ENCODE data around the gene SEC14L6. TPM values are rescaled to one million over a fixed set of nuclear protein-coding genes. Genes with fewer than 3 reads are reported as not detected.

Gene SEC14L6
- total RNA-seq, 4 donors from 2014 or later: 1.2 to 1.5 (median 1.4) TPM; not detected in 1

DNA sequence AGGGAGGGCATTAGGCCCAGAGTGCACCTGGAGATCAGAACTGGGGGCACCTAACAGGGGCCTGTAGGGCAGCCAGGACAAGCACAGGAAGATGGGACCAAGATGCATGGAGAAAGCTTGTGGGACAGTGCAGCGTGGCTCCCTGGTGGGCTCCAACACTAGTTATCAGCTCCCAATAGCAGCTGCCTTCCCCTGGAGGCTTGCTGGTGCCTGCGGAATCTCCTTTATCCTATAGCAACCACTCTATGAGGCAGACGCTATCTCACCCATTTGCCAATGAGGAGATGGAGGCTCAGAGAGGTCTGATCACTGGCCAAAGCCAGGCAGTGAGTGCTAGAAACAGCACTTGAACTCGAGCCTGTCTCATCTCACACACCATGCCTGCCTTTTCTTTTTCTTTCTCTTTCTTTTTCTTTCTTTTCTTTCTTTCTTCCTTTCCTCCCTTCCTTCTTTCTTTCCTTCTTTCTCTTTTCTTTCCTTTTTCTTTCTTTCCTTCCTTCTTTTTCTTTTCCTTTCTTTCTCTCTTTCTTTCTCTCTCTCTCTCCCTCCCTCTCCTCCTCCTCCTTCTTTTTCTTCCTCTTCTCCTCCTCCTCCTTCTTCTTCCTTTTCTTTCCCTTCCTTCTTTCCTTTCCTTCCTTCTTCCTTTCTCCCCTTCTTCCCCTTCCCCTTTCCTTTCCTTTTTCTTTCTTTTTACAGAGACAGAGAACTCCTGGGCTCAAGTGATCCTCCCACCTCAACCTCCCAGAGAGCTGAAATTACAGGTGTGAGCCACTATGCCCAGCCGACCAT, 25.0 kb downstream of the SEC14L6 start:
- Histone ChIP-seq H3K4me1 (no peaks in the 10 kb centered on the region), H3K4me3 (no peak overlapping the region), H3K36me3 (no peaks in the 10 kb centered on the region), H3K27ac (replicated peaks in 1 of 4) (no peak overlapping the region), H3K27me3 (peaks cover 0 to 23% (median 0%) of the 10 kb centered on the region in 4 donors), H3K9me3 (no peaks in the 10 kb centered on the region)
- intact Hi-C loops (cut with DNase I): no loop called here
- TF ChIP-seq POLR2A (IDR thresholded peaks at IDR 0.05; ENCODE audit: low read depth): no peak
- TF ChIP-seq, protein P1, sequence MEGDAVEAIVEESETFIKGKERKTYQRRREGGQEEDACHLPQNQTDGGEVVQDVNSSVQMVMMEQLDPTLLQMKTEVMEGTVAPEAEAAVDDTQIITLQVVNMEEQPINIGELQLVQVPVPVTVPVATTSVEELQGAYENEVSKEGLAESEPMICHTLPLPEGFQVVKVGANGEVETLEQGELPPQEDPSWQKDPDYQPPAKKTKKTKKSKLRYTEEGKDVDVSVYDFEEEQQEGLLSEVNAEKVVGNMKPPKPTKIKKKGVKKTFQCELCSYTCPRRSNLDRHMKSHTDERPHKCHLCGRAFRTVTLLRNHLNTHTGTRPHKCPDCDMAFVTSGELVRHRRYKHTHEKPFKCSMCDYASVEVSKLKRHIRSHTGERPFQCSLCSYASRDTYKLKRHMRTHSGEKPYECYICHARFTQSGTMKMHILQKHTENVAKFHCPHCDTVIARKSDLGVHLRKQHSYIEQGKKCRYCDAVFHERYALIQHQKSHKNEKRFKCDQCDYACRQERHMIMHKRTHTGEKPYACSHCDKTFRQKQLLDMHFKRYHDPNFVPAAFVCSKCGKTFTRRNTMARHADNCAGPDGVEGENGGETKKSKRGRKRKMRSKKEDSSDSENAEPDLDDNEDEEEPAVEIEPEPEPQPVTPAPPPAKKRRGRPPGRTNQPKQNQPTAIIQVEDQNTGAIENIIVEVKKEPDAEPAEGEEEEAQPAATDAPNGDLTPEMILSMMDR (IDR thresholded peaks at IDR 0.05): no peak
- no peak for DNase-seq (ENCODE audit: extremely low spot score)
- WGBS: 79% methylated on average over 5 of the region's 5 CpGs

DNA sequence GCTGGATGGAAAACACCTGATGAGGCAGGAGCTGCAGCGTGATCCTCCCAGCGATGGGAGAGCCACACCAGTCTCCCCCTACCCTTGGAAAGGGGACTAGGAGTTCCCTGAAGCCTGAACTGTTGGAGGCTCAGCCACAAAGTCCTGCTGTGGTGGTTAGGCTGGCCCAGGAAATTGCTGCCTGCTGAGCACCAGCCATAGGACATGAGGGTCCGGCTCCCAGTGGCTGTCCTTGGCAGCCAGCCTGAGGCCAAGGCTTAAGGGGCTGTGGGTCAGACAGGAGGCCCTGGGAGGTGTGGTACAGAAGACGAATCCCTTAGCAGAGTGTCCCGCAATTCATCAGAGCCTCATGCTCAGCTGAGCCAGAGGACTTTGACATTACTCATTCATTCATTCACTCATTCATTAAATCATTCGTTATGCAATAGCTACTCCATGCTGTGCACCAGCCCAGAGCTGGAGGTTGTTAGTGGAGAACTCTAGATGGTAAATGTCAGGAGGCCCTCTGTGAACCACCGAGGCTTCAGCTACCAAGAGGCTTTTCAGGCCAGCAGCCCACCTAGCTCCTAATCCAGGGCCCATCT, 26.6 kb downstream of the SEC14L6 start:
- 80% methylated on average over 6 of the region's 7 CpGs for WGBS
- TF ChIP-seq, protein P1 (IDR thresholded peaks at IDR 0.05): no peak
- no peak for TF ChIP-seq POLR2A (IDR thresholded peaks at IDR 0.05; ENCODE audit: low read depth)
- no peak for TF ChIP-seq EP300 (IDR thresholded peaks at IDR 0.05)
- TF ChIP-seq POLR2AphosphoS5 (IDR thresholded peaks at IDR 0.05): no peak
- Histone ChIP-seq H3K36me3 (no peaks in the 10 kb centered on the region), H3K4me1 (no peaks in the 10 kb centered on the region), H3K4me3 (no peak overlapping the region), H3K27ac (replicated peaks in 1 of 4) (no peak overlapping the region), H3K27me3 (peaks cover 0 to 19% (median 0%) of the 10 kb centered on the region in 4 donors), H3K9me3 (no peaks in the 10 kb centered on the region)
- intact Hi-C loops (cut with DNase I): no loop called here
- no peak for DNase-seq (ENCODE audit: extremely low spot score)

DNA sequence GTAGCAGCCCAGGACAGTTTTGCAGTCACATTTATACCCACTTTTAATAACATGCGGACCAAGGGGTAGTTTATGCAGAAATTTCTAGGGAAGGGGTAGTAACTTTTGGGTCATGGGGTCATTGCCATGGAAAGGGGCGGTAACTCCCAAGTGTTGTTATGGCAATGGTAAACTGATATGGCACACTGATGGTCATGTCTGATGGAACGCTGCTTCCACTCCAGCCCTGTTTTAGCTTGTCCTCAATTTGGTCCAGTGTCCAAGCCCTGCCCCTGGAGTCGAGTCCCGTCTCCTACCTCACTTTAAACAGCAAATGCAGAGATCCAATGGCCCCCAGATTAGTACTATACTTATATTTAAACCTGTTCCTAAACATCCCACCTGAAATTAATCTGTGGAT, 29.8 kb downstream of the SEC14L6 start:
- Histone ChIP-seq H3K27ac (replicated peaks in 1 of 4) (no peak overlapping the region), H3K4me3 (no peak overlapping the region), H3K9me3 (peaks cover 0 to 8% (median 0%) of the 10 kb centered on the region in 4 donors), H3K36me3 (no peaks in the 10 kb centered on the region), H3K27me3 (peaks cover 0 to 13% (median 0%) of the 10 kb centered on the region in 4 donors), H3K4me1 (no peaks in the 10 kb centered on the region)
- WGBS: 87% methylated on average over 5 of the region's 5 CpGs
- DNase-seq (ENCODE audit: extremely low spot score): no peak
- intact Hi-C loops (cut with DNase I): no loop called here
- TF ChIP-seq, protein P1 (IDR thresholded peaks at IDR 0.05): no peak
- TF ChIP-seq EP300 (IDR thresholded peaks at IDR 0.05) (no peak), POLR2AphosphoS5 (IDR thresholded peaks at IDR 0.05) (no peak), POLR2A (IDR thresholded peaks at IDR 0.05; ENCODE audit: low read depth) (no peak)

DNA sequence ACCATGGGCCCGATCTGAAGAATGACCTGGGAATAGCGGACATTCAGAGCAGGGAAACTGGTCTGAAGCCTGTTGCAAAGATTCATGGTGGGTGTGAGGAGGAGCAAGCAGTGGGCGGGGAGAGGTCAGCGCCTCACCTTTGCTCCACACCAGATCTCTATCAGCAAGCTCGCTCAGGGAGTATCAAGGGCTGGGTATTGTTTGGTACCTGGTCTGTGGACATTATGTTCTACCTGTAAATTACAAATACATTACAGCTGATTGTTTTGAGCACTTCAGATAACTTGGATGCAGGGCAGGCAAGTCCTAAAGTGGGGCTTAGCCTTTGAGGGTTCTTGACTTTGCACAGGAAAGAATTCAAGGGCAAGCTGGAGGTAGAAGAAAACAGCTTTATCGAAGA, 30.3 kb downstream of the SEC14L6 start:
- WGBS: 89% methylated on average over 6 of the region's 6 CpGs
- intact Hi-C loops (cut with DNase I): no loop called here
- H3K9me3 ChIP-seq: peaks cover 0 to 8% (median 0%) of the 10 kb centered on the region in 4 donors

More for the DNA sequence above, 30.3 kb downstream of the SEC14L6 start:
- no peak overlapping the region for H3K4me3 ChIP-seq
- H3K27ac ChIP-seq (replicated peaks in 1 of 4): no peak overlapping the region
- H3K36me3 ChIP-seq: no peaks in the 10 kb centered on the region
- TF ChIP-seq, protein P1 (IDR thresholded peaks at IDR 0.05): no peak
- no peak for TF ChIP-seq EP300 (IDR thresholded peaks at IDR 0.05)
- no peak for TF ChIP-seq POLR2AphosphoS5 (IDR thresholded peaks at IDR 0.05)
- TF ChIP-seq POLR2A (IDR thresholded peaks at IDR 0.05; ENCODE audit: low read depth): no peak
- no peaks in the 10 kb centered on the region for H3K4me1 ChIP-seq
- peaks cover 0 to 13% (median 0%) of the 10 kb centered on the region in 4 donors for H3K27me3 ChIP-seq
- no peak for DNase-seq (ENCODE audit: extremely low spot score)

Data from esophagus muscularis mucosa (tissue), 4 donors.